ENCODE results near the gene TBC1D14.

DNA sequence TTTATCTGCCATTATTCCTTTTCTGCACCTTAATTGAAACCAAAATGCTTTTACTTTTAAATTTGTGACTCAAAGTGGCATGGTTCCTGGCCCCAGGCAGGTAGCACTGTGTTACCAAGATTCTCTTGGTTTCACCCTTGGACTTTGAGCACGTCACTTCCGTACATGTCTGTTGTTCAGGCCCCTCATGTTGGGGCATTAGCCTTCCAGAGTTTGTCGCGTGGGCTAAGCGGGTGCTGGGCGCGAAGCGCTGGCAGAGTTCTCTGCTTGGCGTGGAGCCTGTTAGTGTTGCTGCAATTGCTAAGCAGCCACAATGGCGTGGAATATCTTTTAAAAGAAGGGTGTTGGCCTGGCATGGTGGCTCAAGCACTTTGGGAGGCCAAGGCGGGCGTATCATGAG lies 119.6 kb downstream of the TBC1D14 start:
- TF ChIP-seq POLR2AphosphoS5 (IDR thresholded peaks at IDR 0.05; ENCODE audit: low read depth, low read length) (no peak), TAF1 (IDR thresholded peaks at IDR 0.05; ENCODE audit: borderline replicate concordance, insufficient read depth, low read length) (no peak)

All from PFSK-1 (cell line).